ENCODE results near the gene TRIM14.
"Not testable (repeated sequence)": the region's sequence is repeated elsewhere in the genome, so short reads cannot be mapped to it uniquely, and the experiment has no call there.

The TRIM14 gene

DNA sequence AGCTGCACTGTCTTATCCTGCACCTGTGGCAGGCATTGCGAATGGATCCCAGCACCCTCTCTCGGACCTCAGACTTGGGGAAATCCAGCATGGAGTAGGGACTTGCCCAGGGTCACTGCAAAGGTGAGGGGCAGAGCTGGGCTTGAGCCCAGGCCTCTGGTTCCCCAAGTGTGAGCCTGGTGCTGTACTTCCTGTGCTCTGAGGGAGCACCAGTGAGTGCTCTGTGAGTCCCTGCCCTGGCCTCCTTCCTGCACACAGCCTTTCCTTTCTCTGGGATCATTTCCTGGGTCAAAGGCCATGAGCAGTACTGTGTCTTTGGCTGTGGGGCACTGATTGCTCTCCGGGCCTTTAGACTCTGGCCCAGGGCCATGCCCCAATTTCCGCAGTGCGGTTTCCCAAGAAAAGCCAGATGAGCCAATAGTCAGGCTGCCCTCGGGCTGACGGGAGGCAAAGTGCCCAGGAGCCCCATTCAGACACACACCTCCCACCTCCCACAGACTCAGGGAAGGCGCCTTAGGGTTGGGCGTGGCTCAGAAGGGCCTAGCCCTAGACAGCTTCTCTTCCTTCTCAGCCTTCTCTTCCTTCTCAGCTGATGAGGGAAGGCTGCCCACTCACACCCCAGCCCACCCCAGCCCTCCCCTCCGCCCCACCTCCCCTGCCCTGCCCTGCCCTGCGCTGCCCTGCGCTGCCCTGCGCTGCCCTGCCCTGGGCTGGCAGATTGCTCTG, 23.3 kb upstream of the TRIM14 start:
- no peak for DNase-seq (ENCODE audit: low read depth in 2 of 2)

DNA sequence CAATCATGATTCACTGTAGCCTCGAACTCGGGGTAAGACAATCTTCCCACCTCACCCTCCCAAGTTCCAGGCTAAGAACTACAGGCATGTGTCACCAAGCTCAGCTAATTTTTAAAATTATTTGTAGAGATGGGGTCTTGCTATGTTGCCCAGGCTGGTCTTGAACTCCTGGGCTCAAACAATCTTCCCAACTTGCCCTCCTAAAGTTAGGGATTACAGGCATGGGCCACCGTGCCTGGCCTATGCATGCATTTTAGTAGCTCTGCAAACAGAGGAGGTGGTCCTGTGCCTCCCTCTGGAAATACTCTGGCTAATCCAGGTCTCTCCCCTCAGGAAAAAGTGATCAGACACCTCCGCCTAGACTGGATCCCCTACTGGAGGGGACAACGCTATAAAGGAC, 21.5 kb upstream of the TRIM14 start:
- no peak for DNase-seq (ENCODE audit: low read depth in 2 of 2)

DNA sequence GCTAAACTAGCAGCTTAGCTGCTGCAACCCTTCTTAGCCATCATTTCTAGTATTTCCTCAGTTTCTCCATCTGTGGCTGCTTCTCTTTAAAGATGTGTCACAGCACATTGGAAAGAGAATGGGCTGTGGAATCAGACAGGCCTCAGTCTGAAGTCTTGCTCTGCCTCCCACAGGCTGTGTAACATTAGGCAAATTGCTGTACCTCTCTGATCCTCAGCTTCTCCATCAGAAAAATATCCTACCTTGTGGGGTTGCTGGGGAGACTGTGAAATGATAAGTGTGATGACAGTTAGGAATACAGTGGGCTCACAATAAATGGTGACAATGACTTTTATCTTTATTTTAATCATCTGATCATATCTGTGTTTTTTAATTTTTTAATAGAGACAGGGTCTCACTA, 17.5 kb upstream of the TRIM14 start:
- no peak for DNase-seq (ENCODE audit: low read depth in 2 of 2)

DNA sequence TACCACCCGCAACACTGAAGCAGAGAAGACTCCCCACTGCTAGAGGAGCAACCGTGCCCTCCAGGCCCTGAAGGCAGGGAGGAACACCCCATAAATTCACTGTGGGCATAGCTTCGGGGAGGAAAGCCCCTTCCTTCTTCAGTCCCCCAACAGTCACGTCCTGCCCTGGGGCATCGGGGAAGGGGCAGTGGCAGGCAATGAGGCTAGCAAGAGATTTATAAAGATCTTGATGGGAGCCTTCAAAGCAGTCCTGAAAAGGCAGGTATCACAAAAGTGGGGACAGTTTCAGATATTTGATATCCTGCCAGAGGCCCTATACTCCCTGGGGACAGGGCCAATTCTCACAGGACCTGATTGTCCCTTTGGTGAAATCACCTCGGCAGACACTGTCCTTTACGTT, 16.9 kb upstream of the TRIM14 start:
- DNase-seq (ENCODE audit: low read depth in 2 of 2), result no peak

DNA sequence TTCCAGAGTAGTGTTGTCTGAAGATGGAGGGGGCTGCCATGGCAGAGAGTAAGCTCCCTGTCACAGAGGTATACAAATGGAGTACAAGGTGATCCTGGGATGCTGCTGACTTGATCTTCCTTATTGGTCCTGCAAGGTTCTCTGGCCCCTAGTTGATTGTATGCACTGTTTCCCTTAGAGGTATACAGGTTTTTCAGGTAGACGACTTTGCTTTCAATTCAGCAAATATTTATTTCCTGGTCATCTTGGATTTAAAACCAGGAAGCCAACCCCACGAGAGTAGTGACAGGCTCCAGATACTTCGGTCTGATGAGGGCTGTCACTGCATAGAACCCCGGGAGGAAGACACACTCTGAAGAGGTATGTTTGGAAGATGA, 16.5 kb upstream of the TRIM14 start:
- no peak for DNase-seq (ENCODE audit: low read depth in 2 of 2)

DNA sequence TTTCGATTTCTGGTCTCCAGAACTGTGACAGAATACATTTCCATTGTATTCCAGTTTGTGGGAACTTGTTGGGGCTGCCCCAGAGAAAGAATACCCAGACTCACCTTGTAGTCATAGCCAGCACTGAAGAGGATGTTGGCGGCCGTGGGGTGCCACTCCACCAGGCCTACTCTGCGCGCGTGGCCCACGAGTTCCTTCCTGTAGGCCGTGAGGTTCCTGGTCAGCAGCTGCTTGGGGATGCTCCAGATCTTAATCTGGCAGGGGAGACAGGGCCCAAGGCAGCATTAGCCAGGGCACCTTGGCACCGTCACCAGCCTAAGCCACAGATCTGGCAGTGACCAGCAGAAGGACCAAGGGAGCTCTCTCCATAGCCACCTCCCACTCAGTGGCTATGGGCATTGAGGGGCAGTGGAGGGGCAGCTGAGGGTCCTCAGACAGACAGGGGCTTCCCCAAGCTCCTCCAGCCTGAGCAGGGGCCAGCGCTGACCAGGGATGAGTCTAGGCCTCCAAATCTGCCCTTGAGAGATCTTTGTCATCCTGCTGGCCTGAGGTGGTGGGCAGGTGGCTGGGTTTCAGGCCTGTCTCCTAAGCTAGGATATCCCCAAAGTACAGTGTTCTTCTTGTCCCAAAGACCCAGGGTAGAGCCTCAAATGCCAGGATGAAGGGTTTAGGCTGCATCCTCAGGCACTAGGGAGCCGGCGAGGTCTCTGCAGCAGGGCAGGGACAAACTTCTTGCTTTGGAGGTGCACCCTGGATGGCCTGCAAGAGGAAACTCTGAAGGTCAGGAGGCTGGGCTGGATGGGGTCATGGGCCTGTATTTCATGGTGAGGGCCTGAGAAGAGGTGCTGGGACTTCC, 15.9 kb upstream of the TRIM14 start:
- no peak for DNase-seq (ENCODE audit: low read depth in 2 of 2)

DNA sequence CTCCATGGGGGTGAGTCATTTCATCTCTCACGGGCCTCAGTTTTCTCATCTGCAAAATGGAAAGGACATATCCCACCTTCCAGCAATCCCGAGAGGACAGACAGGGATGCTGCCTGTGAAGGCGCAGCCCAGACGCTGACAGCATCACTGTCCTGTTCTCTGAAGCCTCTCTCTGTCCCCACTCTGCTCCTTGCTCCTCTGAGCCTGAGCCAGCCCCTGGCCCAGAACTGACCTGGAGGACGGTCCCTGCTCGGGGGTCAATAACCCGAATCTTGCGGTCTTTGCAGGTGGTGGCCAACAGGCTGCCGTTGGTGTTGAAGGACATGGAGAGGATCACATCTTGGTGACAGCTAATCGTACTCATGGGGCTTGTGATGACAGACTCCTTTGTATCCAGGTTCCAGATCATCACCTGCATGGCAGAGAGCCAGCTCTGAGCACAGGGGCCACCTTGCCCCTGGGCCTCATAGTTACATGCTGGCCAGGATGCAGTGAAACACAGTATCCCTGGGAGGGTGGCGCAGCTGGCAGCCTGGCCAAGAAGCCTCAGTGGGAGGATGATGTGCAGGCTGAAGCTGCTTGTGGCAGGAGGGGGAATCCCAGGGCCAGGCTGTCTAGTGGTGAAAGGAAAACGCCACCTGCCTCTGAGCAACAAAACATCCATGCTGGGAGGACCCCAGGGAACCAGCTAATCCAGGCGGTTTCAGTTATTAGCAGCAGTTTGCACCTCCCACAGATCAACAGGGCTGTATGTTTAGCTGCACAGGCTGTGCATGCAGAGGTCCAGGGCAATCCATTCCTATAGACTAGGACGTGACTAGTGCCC, 14.0 kb upstream of the TRIM14 start:
- DNase-seq (ENCODE audit: low read depth in 2 of 2), result no peak

DNA sequence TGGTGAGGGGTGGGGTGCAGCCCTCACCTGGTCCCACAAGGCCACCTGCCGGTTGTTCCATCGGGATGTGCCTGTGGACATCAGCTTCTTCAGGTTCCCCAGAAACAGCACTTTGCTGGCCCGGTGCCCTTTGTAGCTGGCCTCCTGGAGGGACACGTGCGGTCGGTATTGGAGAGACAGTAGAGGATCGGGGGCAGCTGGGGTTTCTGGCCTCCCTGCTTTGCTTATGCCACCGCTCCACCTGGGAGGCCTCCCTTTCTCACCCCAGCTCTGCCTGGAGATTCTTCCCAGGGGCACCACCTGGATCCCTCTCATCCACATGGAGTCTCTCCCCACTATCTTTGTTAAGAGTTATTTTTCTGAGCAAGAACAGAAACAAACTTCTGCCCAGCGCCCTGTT, 13.1 kb upstream of the TRIM14 start:
- DNase-seq (ENCODE audit: low read depth in 2 of 2), result no peak

DNA sequence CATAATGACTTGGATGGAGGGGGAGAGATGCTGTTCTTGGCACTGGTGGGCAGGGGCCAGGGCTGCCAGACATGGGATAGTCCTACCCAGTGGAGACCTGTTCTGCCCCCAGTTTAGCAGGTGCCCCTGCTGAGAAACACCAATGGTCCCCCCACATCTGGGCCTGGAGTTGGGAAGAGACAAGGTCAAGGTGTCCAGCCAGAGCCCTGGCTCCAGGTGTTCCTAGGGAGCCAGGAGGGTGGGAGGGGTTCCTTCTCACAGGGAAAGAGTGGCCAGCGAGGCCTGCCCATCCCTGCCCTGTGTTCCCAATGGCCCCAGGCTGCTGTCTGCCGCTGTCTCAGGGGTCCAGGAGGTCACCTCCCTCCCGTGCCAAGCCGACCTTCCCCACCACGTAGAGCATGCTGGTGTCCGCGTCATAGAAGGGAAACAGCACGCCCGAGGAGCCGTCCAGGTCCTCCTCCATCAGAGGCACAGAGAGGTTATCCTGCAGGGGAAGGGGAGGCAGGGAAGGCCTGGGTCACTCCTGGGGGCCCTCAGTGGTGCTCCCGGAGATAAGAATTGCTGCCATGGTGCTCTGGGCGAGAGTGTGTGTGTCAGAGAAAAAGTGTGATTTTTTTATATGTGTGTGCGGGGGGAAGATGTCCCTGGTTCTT, 11.7 kb upstream of the TRIM14 start:
- no peak for DNase-seq (ENCODE audit: low read depth in 2 of 2)

DNA sequence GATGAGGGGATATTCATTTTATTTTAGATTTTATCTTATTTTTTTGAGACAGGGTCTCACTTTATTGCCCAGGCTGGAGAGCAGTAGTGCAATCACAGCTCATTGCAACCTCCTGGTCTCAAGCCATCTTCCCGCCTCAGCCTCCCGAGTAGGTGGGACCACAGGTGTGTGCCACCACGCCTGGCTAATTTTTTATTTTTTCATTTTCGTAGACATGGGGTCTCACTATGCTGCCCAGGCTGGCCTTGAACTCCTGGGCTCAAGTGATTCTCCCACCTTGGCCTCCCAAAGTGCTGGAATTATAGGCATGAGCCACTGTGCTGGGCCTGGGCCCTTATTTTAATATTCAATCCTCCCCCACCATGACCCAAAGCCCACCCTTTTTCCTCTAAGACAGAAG, 11.0 kb upstream of the TRIM14 start:
- not testable (repeated sequence) for DNase-seq (ENCODE audit: low read depth in 2 of 2)

DNA sequence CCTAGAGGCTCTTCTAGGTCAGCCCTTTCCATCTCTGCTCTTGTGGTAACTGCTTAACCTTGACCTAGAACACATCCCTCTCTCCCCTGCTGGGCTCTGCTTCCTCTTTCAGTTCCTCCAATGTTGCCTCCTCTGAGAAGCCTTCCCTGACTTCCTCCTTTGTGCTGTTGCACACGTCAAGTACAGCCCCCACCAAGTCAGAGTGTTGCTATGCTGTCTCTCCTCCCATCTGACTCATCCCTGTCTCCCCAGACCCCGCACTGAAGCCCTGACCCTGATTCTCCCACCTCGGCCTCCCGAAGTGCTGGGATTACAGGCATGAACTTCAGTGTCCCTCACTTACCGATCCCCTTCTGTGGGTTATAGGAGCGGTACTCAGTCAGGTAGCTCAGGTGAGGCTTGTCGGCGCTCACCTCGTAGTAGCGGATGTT, 10.4 kb upstream of the TRIM14 start:
- DNase-seq (ENCODE audit: low read depth in 2 of 2), result no peak

DNA sequence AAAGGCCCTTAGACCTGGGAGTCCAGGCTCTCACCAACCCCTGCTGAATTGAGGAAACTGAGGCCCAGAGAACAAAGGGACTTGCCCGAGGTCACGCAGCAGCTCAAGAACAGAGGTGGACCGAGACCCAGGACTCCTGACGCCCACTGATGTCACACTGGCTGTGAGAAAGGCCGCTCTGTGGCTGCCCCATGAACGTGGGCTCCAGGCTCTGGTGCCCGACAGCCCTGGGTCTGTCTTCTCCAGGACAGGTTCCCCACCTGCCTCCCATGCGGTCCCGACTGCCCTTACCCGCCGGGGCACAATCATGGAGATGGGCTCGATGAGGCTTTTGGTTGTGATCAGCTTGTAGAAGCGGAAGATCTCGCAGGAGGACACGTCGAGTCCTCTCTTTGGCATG, 9.3 kb upstream of the TRIM14 start:
- DNase-seq (ENCODE audit: low read depth in 2 of 2), result no peak

DNA sequence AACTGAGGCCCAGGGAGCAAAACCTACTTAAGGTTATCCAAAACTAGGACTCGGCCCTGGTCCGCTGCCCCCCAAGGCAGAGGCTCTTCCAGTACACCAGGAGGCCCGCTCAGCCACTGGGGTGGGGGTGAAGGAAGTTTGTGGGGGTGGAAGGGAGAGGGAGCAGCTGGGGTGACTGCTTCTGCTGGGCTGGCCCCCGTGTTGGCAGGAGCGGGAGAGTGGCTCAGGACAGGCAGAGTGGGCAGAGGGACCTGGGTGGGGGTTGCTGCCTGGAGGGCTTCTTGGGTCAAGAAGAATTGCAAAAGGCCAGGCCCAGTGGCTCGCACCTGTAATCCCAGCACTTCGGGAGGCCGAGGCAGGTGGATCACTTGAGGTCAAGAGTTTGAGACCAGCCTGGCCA, 8.2 kb upstream of the TRIM14 start:
- DNase-seq (ENCODE audit: low read depth in 2 of 2), result no peak

DNA sequence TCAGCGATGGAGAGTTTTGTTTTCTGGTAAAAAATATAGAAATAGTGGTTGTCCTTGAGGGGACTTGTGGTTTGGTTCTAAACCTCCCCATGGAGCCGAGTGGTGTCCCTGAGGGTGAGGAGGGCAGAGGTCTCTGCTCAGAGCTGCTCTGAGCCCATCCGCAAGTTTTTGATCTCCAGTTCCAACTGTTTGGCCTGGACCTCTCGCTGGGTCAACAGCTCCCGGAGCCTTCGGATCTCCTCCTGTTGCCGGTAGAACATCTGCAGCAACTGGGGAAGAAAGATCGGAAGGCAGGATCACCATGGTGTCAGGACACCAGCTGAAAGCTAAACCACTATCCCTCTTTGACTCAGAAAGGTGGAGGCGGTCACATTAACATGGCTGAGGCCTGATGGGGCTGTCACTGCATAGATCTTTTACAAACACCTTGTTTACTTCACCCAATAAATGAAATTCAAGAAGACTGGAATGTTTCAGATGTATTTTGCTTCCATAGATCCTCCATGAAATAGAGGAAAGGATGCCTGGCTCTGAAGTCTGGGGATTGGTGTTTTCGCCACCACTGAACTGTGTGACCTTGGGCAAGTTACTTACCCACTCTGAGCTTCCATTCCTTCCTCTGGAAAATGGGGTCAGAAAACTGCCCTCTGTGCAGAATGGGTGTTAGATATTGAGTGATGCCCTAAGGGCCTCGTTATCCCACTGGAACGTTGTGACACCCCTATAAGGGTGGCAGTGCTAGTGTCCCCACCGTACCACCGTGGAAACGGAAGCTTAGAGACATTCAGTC, 5.8 kb upstream of the TRIM14 start:
- no peak for DNase-seq (ENCODE audit: low read depth in 2 of 2)

DNA sequence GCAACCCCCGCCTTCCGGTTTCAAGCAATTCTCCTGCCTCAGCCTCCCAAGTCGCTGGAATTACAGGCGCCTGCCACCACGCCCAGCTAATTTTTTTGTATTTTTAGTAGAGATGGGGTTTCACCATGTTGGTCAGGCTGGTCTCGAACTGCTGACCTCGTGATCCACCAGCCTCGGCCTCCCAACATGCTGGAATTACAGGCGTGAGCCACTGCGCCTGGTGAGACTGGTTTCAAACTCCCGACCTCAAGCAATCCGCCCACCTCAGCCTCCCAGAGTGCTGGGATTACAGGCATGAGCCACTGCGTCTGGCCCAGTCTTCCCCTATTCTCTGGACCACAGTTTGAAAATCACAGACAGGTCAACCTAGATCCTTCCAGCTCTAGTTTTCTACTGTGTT, 5.1 kb upstream of the TRIM14 start:
- DNase-seq (ENCODE audit: low read depth in 2 of 2), result not testable (repeated sequence)

DNA sequence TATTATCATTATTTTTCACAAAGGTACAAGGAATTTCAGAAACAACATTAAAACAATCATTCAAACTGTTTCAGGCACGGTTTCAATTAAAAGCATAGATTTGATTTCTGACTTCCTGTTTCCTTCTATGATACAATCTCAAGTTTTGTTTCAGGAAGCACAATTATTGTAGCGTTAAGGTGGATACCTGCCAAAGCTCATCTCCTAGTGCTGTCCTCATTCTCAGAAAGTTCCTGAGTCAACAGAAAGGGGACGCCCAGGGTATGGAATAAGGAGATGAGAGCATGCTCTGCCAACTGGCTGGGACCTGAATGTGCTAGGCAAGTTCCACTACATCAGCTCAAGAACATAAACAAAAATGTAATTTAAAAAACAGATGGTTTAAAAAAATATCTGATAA, 2.0 kb upstream of the TRIM14 start:
- DNase-seq (ENCODE audit: low read depth in 2 of 2), result no peak

DNA sequence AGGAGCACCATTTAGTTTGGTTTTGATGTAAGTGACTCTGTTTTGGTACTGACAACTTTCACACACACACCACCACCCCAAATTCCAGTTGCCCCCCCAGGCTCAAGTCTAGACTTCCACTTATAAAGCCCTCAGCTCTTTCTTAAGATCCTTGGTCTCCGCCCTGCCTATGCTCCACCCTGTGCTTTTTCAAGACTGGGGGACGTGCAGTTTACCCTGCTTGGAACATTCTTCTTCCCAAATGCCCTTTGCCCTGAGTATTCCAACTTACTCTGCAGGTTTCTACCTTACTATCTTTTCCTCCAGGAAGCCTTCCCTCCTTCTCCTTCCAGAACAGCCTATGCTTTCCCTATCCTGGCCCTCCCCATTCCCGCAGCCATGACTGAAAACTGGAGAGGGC, 1.5 kb upstream of the TRIM14 start:
- no peak for DNase-seq (ENCODE audit: low read depth in 2 of 2)

DNA sequence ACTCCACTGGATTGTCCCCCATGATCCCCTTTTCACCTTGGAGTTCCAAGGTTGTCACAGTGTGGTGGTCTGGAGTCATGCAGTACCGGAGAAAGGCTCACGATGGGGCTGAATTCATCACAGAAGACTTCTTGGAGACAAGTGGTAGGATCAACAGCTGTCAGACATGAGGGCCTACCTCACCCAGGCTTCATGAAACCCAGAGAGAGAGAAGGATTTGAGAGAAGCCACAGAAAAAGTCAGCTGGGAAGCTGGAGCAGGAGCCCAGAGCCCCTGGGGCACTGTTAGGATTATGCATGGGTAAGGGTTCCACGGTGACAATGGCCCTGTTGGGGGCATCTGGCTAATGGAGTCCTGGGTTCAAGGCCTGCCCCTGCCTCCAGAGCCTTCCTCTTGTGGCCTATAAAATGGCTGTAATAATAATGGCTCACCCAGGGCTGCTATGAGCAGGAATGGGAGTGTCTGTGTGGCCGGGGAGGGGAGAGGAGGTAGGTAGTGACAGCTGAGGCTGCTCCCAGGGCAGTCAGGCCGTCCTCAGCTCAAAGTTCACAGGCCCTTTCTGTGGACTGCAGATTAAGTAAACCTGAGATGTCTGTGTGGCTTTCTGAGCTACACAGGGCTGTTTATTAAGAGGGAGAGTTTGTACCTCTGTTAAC, 910 bp downstream of the TRIM14 start:
- no peak for DNase-seq (ENCODE audit: low read depth in 2 of 2)

DNA sequence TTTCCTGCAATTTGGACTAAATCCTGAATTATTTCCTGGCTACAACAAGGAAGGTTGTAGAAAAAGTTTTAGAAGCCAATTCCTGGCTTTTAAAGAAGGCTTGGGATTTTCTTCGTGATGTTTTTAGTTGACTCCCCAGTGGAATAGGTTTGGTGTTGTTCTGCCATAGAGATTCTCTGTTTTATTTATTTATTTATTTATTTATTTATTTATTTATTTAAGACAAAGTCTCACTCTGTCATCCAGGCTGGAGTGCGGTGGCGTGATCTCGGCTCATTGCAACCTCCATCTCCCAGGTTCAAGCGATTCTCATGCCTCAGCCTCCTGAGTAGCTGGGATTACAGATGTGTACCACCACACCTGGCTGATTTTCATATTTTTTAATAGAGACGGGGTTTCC, 1.9 kb downstream of the TRIM14 start:
- not testable (repeated sequence) for DNase-seq (ENCODE audit: low read depth in 2 of 2)

DNA sequence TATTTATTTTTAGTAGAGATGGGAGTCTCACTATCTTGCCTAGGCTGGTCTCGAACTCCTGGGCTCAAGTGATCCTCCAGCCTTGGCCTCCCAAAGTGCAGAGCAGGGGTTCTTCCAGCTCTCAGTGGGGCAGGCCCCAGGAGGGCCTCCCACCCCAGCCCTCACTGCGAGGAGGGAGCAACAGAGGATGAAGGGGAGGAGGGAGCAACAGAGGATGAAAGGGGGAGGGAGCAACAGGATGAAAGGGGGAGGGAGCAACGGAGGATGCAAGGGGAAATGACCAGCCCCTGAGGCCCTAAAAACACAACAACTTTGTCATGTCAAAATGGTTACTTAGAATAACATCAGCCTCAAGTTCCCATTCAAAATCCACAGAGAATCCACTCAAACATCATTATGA, 10.0 kb downstream of the TRIM14 start:
- DNase-seq (ENCODE audit: low read depth in 2 of 2), result no peak
